Naive thymus-derived CD8-positive, alpha-beta T cell (primary cell): ENCODE measurements around the gene GYPC. TPM values are rescaled to one million over a fixed set of nuclear protein-coding genes. Genes with fewer than 3 reads are reported as not detected.

ENCODE experiments used
- ATAC-seq, 2 donors: fragments of 150-1000 bp; cut with Tn5 transposase in 1 of 2; sonication (Bioruptor Pico), chemical (Tn5 transposase) in 1 of 2; 1 replicate in 1 of 2; 2 replicates in 1 of 2; pipeline ENCODE4 v1.10.0; 2021; ENCODE audit warnings: mild to moderate bottlenecking in 2 of 2, moderate library complexity in 2 of 2
- POLR2A ChIA-PET: fragments of 350-600 bp; sonication (Branson Sonifier 250); formaldehyde crosslinking; loops from one replicate; lab custom pipeline; 2021; ENCODE audit warnings: antibody characterized with exemption; lab: Charles Lee
- DNase-seq, 10 donors: peaks; one replicate each; pipeline versions ENCODE4 v3.0.0 to v3.0.0-alpha.2; 2020 to 2022
- H3K27ac Mint-ChIP-seq, 10 donors: one replicate each; pipeline ENCODE4 v1.8.0; 2020 to 2022; ENCODE audit warnings: mild to moderate bottlenecking in 10 of 10, mixed read lengths in 10 of 10, moderate library complexity in 4 of 10, inconsistent platforms in 1 of 10
- H3K27me3 Mint-ChIP-seq, 5 donors: one replicate each; pipeline ENCODE4 v1.8.0; 2021 to 2022; ENCODE audit warnings: mixed read lengths in 5 of 5
- H3K36me3 Mint-ChIP-seq, 3 donors: one replicate each; pipeline ENCODE4 v1.8.0; 2020 to 2022; ENCODE audit warnings: mixed read lengths in 3 of 3, mild to moderate bottlenecking in 2 of 3, inconsistent platforms in 1 of 3
- H3K4me1 Mint-ChIP-seq, 4 donors: one replicate each; pipeline ENCODE4 v1.8.0; 2021 to 2022; ENCODE audit warnings: mixed read lengths in 4 of 4
- H3K4me3 Mint-ChIP-seq, 10 donors: one replicate each; pipeline ENCODE4 v1.8.0; 2020 to 2022; ENCODE audit warnings: mild to moderate bottlenecking in 10 of 10, mixed read lengths in 10 of 10, moderate library complexity in 6 of 10, inconsistent platforms in 1 of 10
- H3K9me3 Mint-ChIP-seq, 9 donors: one replicate each; pipeline ENCODE4 v1.8.0; 2020 to 2022; ENCODE audit warnings: mixed read lengths in 9 of 9, mild to moderate bottlenecking in 3 of 9, inconsistent platforms in 1 of 9, moderate library complexity in 1 of 9
- polyA plus RNA-seq, 3 donors: library from polyadenylated mRNA; unstranded; fragments of 300-500 nt; fragmentation: Illumina TruSeq; gene quantifications; one replicate each; pipeline ENCODE4 v1.2.3, GENCODE V29; 2021
- total RNA-seq, 8 experiments: library from RNA in 2 of 8; stranded (reverse) in 2 of 8; gene quantifications; one replicate each; pipeline ENCODE4 v1.2.3 and lab custom pipeline; 2021 to 2026

Gene GYPC
- total and polyA plus RNA-seq, 5 experiments from 2014 or later: 151 to 303 (median 199) TPM

- no peak for DNase-seq
- POLR2A ChIA-PET: no interaction called here
- Mint-ChIP-seq H3K4me1 (peaks cover 0 to 2% (median 0%) of the 10 kb centered on the region in 4 donors), H3K9me3 (peaks cover 10 to 39% (median 23%) of the 10 kb centered on the region in 9 donors), H3K36me3 (peaks cover 0 to 23% (median 17%) of the 10 kb centered on the region in 3 donors), H3K27me3 (peaks cover 0 to 2% (median 0%) of the 10 kb centered on the region in 5 donors), H3K27ac (no peak overlapping the region), H3K4me3 (no peak overlapping the region)
- ATAC-seq: no peak
Observed at GRCh38 chr2:126725580-126725979, 69.6 kb downstream of the GYPC start.

GRCh38 chr2:126729896-126730295, 73.9 kb downstream of the GYPC start:
- ATAC-seq (no peak), DNase-seq (no peak)
- Mint-ChIP-seq H3K27me3 (peaks cover 0 to 2% (median 0%) of the 10 kb centered on the region in 5 donors), H3K4me1 (peaks cover 0 to 12% (median 7%) of the 10 kb centered on the region in 4 donors), H3K27ac (peak overlapping the region in 1 of 10 donors; percentile 48), H3K4me3 (no peak overlapping the region), H3K36me3 (peaks cover 0 to 13% (median 12%) of the 10 kb centered on the region in 3 donors), H3K9me3 (peaks cover 9 to 26% (median 20%) of the 10 kb centered on the region in 9 donors)
- POLR2A ChIA-PET: no interaction called here

- peaks cover 0 to 6% (median 4%) of the 10 kb centered on the region in 3 donors for H3K36me3 Mint-ChIP-seq
- POLR2A ChIA-PET: interaction anchor here (1.0 kb wide), 1 partner anchor 74 kb away, joined by 3 read pairs; no protein-coding TSS in a partner anchor
- H3K4me3 Mint-ChIP-seq: no peak overlapping the region
- peaks cover 0 to 2% (median 0%) of the 10 kb centered on the region in 5 donors for H3K27me3 Mint-ChIP-seq
- DNase-seq (no peak), ATAC-seq (no peak)
- H3K27ac Mint-ChIP-seq: peak overlapping the region in 4 of 10 donors; percentile 12 to 42 (median 29)
- peaks cover 3 to 19% (median 12%) of the 10 kb centered on the region in 9 donors for H3K9me3 Mint-ChIP-seq
- H3K4me1 Mint-ChIP-seq: peaks cover 0 to 12% (median 7%) of the 10 kb centered on the region in 4 donors
Observed at GRCh38 chr2:126730655-126731054, 74.7 kb downstream of the GYPC start.

GRCh38 chr2:126731353-126731752, 75.4 kb downstream of the GYPC start:
- no peaks in the 10 kb centered on the region for H3K36me3 Mint-ChIP-seq
- no peak overlapping the region for H3K4me3 Mint-ChIP-seq
- peaks cover 7 to 18% (median 9%) of the 10 kb centered on the region in 4 donors for H3K4me1 Mint-ChIP-seq
- H3K9me3 Mint-ChIP-seq: peaks cover 0 to 12% (median 5%) of the 10 kb centered on the region in 9 donors
- POLR2A ChIA-PET: interaction anchor here (1.0 kb wide), 1 partner anchor 74 kb away, joined by 3 read pairs; no protein-coding TSS in a partner anchor
- no peaks in the 10 kb centered on the region for H3K27me3 Mint-ChIP-seq
- DNase-seq (no peak), ATAC-seq (no peak)
- H3K27ac Mint-ChIP-seq: peak overlapping the region in 1 of 10 donors; percentile 74

- DNase-seq: no peak
Observed at GRCh38 chr2:126732682-126733245, 76.8 kb downstream of the GYPC start.

GRCh38 chr2:126733795-126734194, 77.8 kb downstream of the GYPC start:
- no peaks in the 10 kb centered on the region for H3K9me3 Mint-ChIP-seq
- ATAC-seq: no peak
- peak overlapping the region in 1 of 10 donors; percentile 10 for H3K27ac Mint-ChIP-seq
- no peaks in the 10 kb centered on the region for H3K27me3 Mint-ChIP-seq
- no peak for DNase-seq
- POLR2A ChIA-PET: no interaction called here
- peaks cover 8 to 20% (median 10%) of the 10 kb centered on the region in 4 donors for H3K4me1 Mint-ChIP-seq
- H3K4me3 Mint-ChIP-seq: no peak overlapping the region
- H3K36me3 Mint-ChIP-seq: no peaks in the 10 kb centered on the region

More at GRCh38 chr2:126732682-126733245, 76.8 kb downstream of the GYPC start:
- H3K36me3 Mint-ChIP-seq: no peaks in the 10 kb centered on the region
- no peaks in the 10 kb centered on the region for H3K27me3 Mint-ChIP-seq
- peak overlapping the region in 4 of 10 donors; percentile 3 to 37 (median 31) for H3K27ac Mint-ChIP-seq
- peaks cover 8 to 20% (median 10%) of the 10 kb centered on the region in 4 donors for H3K4me1 Mint-ChIP-seq
- ATAC-seq: no peak
- no peaks in the 10 kb centered on the region for H3K9me3 Mint-ChIP-seq
- no peak overlapping the region for H3K4me3 Mint-ChIP-seq
- POLR2A ChIA-PET: interaction anchor here (0.5 to 0.6 kb wide), 2 partner anchors 11 to 26 kb away, joined by 3 read pairs; no protein-coding TSS in a partner anchor

- H3K36me3 Mint-ChIP-seq: no peaks in the 10 kb centered on the region
- H3K4me3 Mint-ChIP-seq: peak overlapping the region in 1 of 10 donors; percentile 6
- no peaks in the 10 kb centered on the region for H3K27me3 Mint-ChIP-seq
- H3K4me1 Mint-ChIP-seq: peaks cover 8 to 29% (median 17%) of the 10 kb centered on the region in 4 donors
- POLR2A ChIA-PET: no interaction called here
- ATAC-seq (no peak), DNase-seq (no peak)
- H3K27ac Mint-ChIP-seq: peak overlapping the region in 1 of 10 donors; percentile 78
- H3K9me3 Mint-ChIP-seq: no peaks in the 10 kb centered on the region
Observed at GRCh38 chr2:126736133-126736874, 80.3 kb downstream of the GYPC start.

- POLR2A ChIA-PET: no interaction called here
- Mint-ChIP-seq H3K27ac (no peak overlapping the region), H3K27me3 (peaks cover 0 to 2% (median 0%) of the 10 kb centered on the region in 5 donors), H3K36me3 (peaks cover 0 to 3% (median 0%) of the 10 kb centered on the region in 3 donors), H3K4me1 (peaks cover 3 to 23% (median 19%) of the 10 kb centered on the region in 4 donors), H3K4me3 (no peak overlapping the region), H3K9me3 (peaks cover 0 to 5% (median 0%) of the 10 kb centered on the region in 9 donors)
- DNase-seq (no peak), ATAC-seq (no peak)
Observed at GRCh38 chr2:126739141-126739540, 83.2 kb downstream of the GYPC start.

GRCh38 chr2:126744640-126745039, 88.7 kb downstream of the GYPC start:
- POLR2A ChIA-PET: interaction anchor here (0.7 kb wide), 2 partner anchors 13 to 301 kb away, joined by 3 read pairs; no protein-coding TSS in a partner anchor
- peaks cover 0 to 2% (median 0%) of the 10 kb centered on the region in 5 donors for H3K27me3 Mint-ChIP-seq
- peaks cover 7 to 39% (median 26%) of the 10 kb centered on the region in 4 donors for H3K4me1 Mint-ChIP-seq
- DNase-seq: no peak
- H3K27ac Mint-ChIP-seq: no peak overlapping the region
- ATAC-seq: no peak
- H3K4me3 Mint-ChIP-seq: no peak overlapping the region
- peaks cover 0 to 3% (median 0%) of the 10 kb centered on the region in 3 donors for H3K36me3 Mint-ChIP-seq
- H3K9me3 Mint-ChIP-seq: peaks cover 0 to 5% (median 0%) of the 10 kb centered on the region in 9 donors

Other genes starting within 250 kb of the GYPC start
- gene TEX51, start 242.7 kb downstream of the GYPC start, total RNA-seq: not detected
- not detected for gene TEX51, start 242.7 kb downstream of the GYPC start, polyA plus RNA-seq